IPS-NIHi7 (cell line): ENCODE measurements around the gene TMEM100.

Experiments used
- DNase-seq: peaks from one replicate; pipeline ENCODE4 v3.0.0; 2012; ENCODE audit warnings: mixed read lengths; ENCODE audit errors: extremely low spot score

The TMEM100 gene

GRCh38 chr17:55717898-55718735 is 4.5 kb downstream of the TMEM100 start:
- DNase-seq, result peak; percentile 36

GRCh38 chr17:55717432-55717831 is 5.2 kb downstream of the TMEM100 start:
- no peak for DNase-seq

GRCh38 chr17:55710829-55711496 is 11.7 kb downstream of the TMEM100 start:
- no peak for DNase-seq

- no peak for DNase-seq
These were observed 12.3 kb downstream of the TMEM100 start for GRCh38 chr17:55710410-55710809.

- no peak for DNase-seq
These were observed 12.7 kb downstream of the TMEM100 start for GRCh38 chr17:55709984-55710383.

- DNase-seq, result no peak
These were observed 13.2 kb downstream of the TMEM100 start for GRCh38 chr17:55709440-55709839.

GRCh38 chr17:55708175-55708974 is 14.3 kb downstream of the TMEM100 start:
- no peak for DNase-seq

GRCh38 chr17:55706808-55707773 is 15.6 kb downstream of the TMEM100 start:
- peak; percentile 22 for DNase-seq

- DNase-seq, result no peak
These were observed 16.8 kb downstream of the TMEM100 start for GRCh38 chr17:55705847-55706246.

GRCh38 chr17:55704401-55704800 is 18.3 kb downstream of the TMEM100 start:
- DNase-seq, result no peak

GRCh38 chr17:55702150-55702549 is 20.5 kb downstream of the TMEM100 start:
- no peak for DNase-seq

GRCh38 chr17:55699181-55699860 is 23.3 kb downstream of the TMEM100 start:
- no peak for DNase-seq

GRCh38 chr17:55694286-55694910 is 28.3 kb downstream of the TMEM100 start:
- no peak for DNase-seq

GRCh38 chr17:55693254-55694216 is 29.1 kb downstream of the TMEM100 start:
- DNase-seq, result no peak

GRCh38 chr17:55692276-55692675 is 30.4 kb downstream of the TMEM100 start:
- no peak for DNase-seq

GRCh38 chr17:55691666-55692065 is 31.0 kb downstream of the TMEM100 start:
- no peak for DNase-seq

GRCh38 chr17:55690105-55690508 is 32.6 kb downstream of the TMEM100 start:
- no peak for DNase-seq

- DNase-seq, result no peak
These were observed 33.0 kb downstream of the TMEM100 start for GRCh38 chr17:55689672-55690071.

- DNase-seq, result no peak
These were observed 34.6 kb downstream of the TMEM100 start for GRCh38 chr17:55688057-55688456.
